GM12892 (cell line): ENCODE data around the gene PHRF1.

Source experiments
- POLR2AphosphoS5 ChIP-seq: IDR thresholded peaks from 2 replicates; pipeline ENCODE4 v1.6.1; 2011; ENCODE audit warnings: low read depth, low read length, control low read depth
- TAF1 ChIP-seq: IDR thresholded peaks from 2 replicates; pipeline ENCODE4 v1.6.1; 2011; ENCODE audit warnings: low read depth, mild to moderate bottlenecking, control low read depth, low read length, borderline replicate concordance

DNA sequence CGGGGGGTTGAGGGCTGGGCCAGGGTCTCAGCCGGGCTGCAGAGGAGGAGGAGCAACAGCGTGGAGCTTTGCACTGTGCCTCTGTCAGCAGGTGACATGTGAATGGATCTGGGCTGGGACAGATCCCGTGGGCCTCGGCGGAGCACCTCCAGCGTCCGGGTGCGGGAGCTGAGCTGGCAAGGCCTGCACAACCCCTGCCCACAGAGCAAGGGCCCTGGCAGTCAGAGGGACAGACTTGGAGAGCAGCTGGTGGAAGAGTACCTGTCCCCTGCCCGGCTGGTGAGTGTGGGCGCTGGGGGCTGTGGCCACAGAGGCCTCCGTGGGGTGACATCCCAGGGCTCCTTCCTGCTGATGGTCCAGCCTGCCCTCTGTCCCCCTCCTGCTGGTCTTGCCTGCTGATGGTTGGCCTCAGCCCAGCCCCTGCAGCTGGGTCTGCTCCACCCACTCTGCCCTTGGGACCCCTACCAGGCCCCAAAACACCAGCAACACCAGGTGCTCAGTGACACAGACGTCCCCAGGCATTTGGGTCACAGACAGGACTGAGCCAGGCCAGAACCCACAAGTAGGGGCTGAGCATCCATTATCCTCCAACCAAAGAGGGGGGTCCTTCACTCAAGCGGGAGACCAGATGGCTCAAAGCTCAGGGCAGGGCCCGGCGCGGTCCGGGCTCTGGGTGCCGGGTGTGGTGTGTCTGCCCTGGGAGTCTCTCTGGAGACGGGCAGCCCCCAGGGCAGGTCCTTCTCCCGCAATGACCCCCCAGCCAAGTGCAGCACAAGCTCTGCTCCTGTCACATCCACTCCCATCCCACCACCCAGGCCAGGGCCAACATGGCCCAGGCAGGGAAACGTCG is 35.5 kb upstream of the PHRF1 start:
- TF ChIP-seq POLR2AphosphoS5 (no peak), TAF1 (no peak)
